Measurements from ENCODE around the gene TMEFF2. TPM values are rescaled to one million over a fixed set of nuclear protein-coding genes. Genes with fewer than 3 reads are reported as not detected.

The TMEFF2 gene
- total RNA-seq, 3 donors from 2014 or later (not counting 1 experiment from before 2014, with no cell fraction given): not detected

GRCh38 chr2:191907091-191907490, 287.6 kb downstream of the TMEFF2 start:
- intact Hi-C loops (cut with micrococcal nuclease): no loop called here
- no peak overlapping the region for H3K4me3 Mint-ChIP-seq
- no peaks in the 10 kb centered on the region for H3K9me3 Mint-ChIP-seq
- Histone ChIP-seq H3K4me3 (ENCODE audit: low read length) (no peak overlapping the region), H3K36me3 (ENCODE audit: control insufficient read depth, insufficient read depth, low read length) (no peaks in the 10 kb centered on the region), H3K9me3 (ENCODE audit: control insufficient read depth, insufficient read depth, low read length) (no peaks in the 10 kb centered on the region), H3K27ac (ENCODE audit: low read length) (no peak overlapping the region), H3K4me1 (ENCODE audit: control insufficient read depth, insufficient read depth, low read length) (no peaks in the 10 kb centered on the region), H3K27me3 (ENCODE audit: control insufficient read depth, insufficient read depth, low read length) (peaks cover 2% of the 10 kb centered on the region)
- H3K36me3 Mint-ChIP-seq: no peaks in the 10 kb centered on the region
- peaks cover 0 to 3% of the 10 kb centered on the region in 2 donors for H3K27me3 Mint-ChIP-seq (ENCODE audit: low read depth in 2 of 2)
- DNase-seq (no peak), ATAC-seq (no peak)
- no peaks in the 10 kb centered on the region for H3K4me1 Mint-ChIP-seq
- no peak for TF ChIP-seq CTCF (IDR thresholded peaks at IDR 0.05)
- H3K27ac Mint-ChIP-seq: no peak overlapping the region

- H3K9me3 Mint-ChIP-seq: peaks cover 0 to 1% of the 10 kb centered on the region in 2 donors
- DNase-seq (no peak), ATAC-seq (no peak)
- H3K27me3 Mint-ChIP-seq (ENCODE audit: low read depth in 2 of 2): peaks cover 0 to under 1% of the 10 kb centered on the region in 2 donors
- H3K4me1 Mint-ChIP-seq: no peaks in the 10 kb centered on the region
- Histone ChIP-seq H3K4me3 (ENCODE audit: low read length) (no peak overlapping the region), H3K27ac (ENCODE audit: low read length) (no peak overlapping the region), H3K36me3 (ENCODE audit: control insufficient read depth, insufficient read depth, low read length) (no peaks in the 10 kb centered on the region), H3K27me3 (ENCODE audit: control insufficient read depth, insufficient read depth, low read length) (peaks cover 2% of the 10 kb centered on the region), H3K9me3 (ENCODE audit: control insufficient read depth, insufficient read depth, low read length) (no peaks in the 10 kb centered on the region), H3K4me1 (ENCODE audit: control insufficient read depth, insufficient read depth, low read length) (no peaks in the 10 kb centered on the region)
- H3K4me3 Mint-ChIP-seq: no peak overlapping the region
- no peak for TF ChIP-seq CTCF (IDR thresholded peaks at IDR 0.05)
- no peaks in the 10 kb centered on the region for H3K36me3 Mint-ChIP-seq
- intact Hi-C loops (cut with micrococcal nuclease): no loop called here
- no peak overlapping the region for H3K27ac Mint-ChIP-seq
- WGBS (ENCODE audit: insufficient coverage): 94% methylated on average over 4 of the region's 4 CpGs
Measured at GRCh38 chr2:191905336-191905735, 289.4 kb downstream of the TMEFF2 start.

GRCh38 chr2:191901031-191901430, 293.7 kb downstream of the TMEFF2 start:
- Mint-ChIP-seq H3K36me3 (no peaks in the 10 kb centered on the region), H3K9me3 (peaks cover 0 to 3% of the 10 kb centered on the region in 2 donors), H3K27me3 (ENCODE audit: low read depth in 2 of 2) (peaks cover 3 to 9% of the 10 kb centered on the region in 2 donors), H3K4me1 (no peaks in the 10 kb centered on the region), H3K27ac (no peak overlapping the region), H3K4me3 (no peak overlapping the region)
- no peak for TF ChIP-seq CTCF (IDR thresholded peaks at IDR 0.05)
- no peak overlapping the region for H3K27ac ChIP-seq (ENCODE audit: low read length)
- no peaks in the 10 kb centered on the region for H3K27me3 ChIP-seq (ENCODE audit: control insufficient read depth, insufficient read depth, low read length)
- no peaks in the 10 kb centered on the region for H3K4me1 ChIP-seq (ENCODE audit: control insufficient read depth, insufficient read depth, low read length)
- H3K9me3 ChIP-seq (ENCODE audit: control insufficient read depth, insufficient read depth, low read length): no peaks in the 10 kb centered on the region
- ATAC-seq (no peak), DNase-seq (no peak)
- no peaks in the 10 kb centered on the region for H3K36me3 ChIP-seq (ENCODE audit: control insufficient read depth, insufficient read depth, low read length)
- no peak overlapping the region for H3K4me3 ChIP-seq (ENCODE audit: low read length)
- intact Hi-C loops (cut with micrococcal nuclease): no loop called here
- WGBS (ENCODE audit: insufficient coverage): 79% methylated on average over 1 of the region's 1 CpG

- Histone ChIP-seq H3K27me3 (ENCODE audit: control insufficient read depth, insufficient read depth, low read length) (no peaks in the 10 kb centered on the region), H3K36me3 (ENCODE audit: control insufficient read depth, insufficient read depth, low read length) (no peaks in the 10 kb centered on the region), H3K9me3 (ENCODE audit: control insufficient read depth, insufficient read depth, low read length) (no peaks in the 10 kb centered on the region), H3K27ac (ENCODE audit: low read length) (no peak overlapping the region), H3K4me3 (ENCODE audit: low read length) (no peak overlapping the region), H3K4me1 (ENCODE audit: control insufficient read depth, insufficient read depth, low read length) (no peaks in the 10 kb centered on the region)
- no peak overlapping the region for H3K4me3 Mint-ChIP-seq
- H3K36me3 Mint-ChIP-seq: no peaks in the 10 kb centered on the region
- ATAC-seq: no peak
- H3K4me1 Mint-ChIP-seq: no peaks in the 10 kb centered on the region
- H3K27me3 Mint-ChIP-seq (ENCODE audit: low read depth in 2 of 2): peaks cover 3 to 9% of the 10 kb centered on the region in 2 donors
- TF ChIP-seq CTCF (IDR thresholded peaks at IDR 0.05): no peak
- 93% methylated on average over 2 of the region's 2 CpGs for WGBS (ENCODE audit: insufficient coverage)
- H3K27ac Mint-ChIP-seq: no peak overlapping the region
- no peak for DNase-seq
- peaks cover 0 to 3% of the 10 kb centered on the region in 2 donors for H3K9me3 Mint-ChIP-seq
- intact Hi-C loops (cut with micrococcal nuclease): no loop called here
Measured at GRCh38 chr2:191899410-191899809, 295.3 kb downstream of the TMEFF2 start.

All from natural killer cell (primary cell).